ENCODE measurements around the gene PLEKHM3. TPM values are rescaled to one million over a fixed set of nuclear protein-coding genes. Genes with fewer than 3 reads are reported as not detected.

PLEKHM3 gene
- total RNA-seq, 2 experiments from 2014 or later: 11.3 to 11.6 TPM

DNA sequence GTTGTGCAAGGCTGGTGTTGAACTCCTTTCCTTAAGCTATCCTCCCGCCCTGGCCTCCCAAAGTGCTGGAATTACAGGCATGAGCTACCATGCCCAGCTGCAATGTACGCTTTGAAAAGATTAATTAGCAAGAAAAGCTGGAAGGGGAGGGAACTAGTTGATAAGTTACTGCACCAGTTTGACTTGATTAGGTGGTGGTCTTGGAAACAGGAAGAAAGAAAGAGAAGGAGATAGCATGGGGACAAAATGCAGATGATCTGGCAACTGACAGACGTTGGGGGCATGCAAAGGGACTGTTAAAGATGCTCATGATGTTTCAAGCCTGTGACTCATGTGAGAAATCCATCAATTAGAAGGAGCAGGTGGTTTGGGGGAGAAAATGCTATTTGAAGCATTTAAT, 68.6 kb downstream of the PLEKHM3 start:
- Histone ChIP-seq H3K27ac (ENCODE audit: low read depth in 1 of 2, low read length in 2 of 2) (no peak overlapping the region), H3K27me3 (ENCODE audit: control insufficient read depth in 1 of 2, insufficient read depth in 2 of 2, low read length in 2 of 2) (no peaks in the 10 kb centered on the region), H3K4me1 (ENCODE audit: insufficient read depth, low read length) (no peaks in the 10 kb centered on the region), H3K36me3 (ENCODE audit: insufficient read depth, low read length) (no peaks in the 10 kb centered on the region), H3K4me3 (ENCODE audit: low read length) (no peak overlapping the region), H3K9me3 (ENCODE audit: control insufficient read depth in 1 of 2, insufficient read depth in 1 of 2, low read length in 2 of 2) (no peaks in the 10 kb centered on the region)
- ChIA-PET CTCF (no interaction called here), POLR2A (no interaction called here)
- DNase-seq (no peak), ATAC-seq (ENCODE audit: poor library complexity) (no peak)
- intact Hi-C loops (cut with DNase I, micrococcal nuclease): no loop called here
- Mint-ChIP-seq H3K36me3 (ENCODE audit: low read depth) (peaks cover 15% of the 10 kb centered on the region), H3K9me3 (no peaks in the 10 kb centered on the region), H3K27me3 (no peaks in the 10 kb centered on the region), H3K27ac (no peak overlapping the region), H3K4me3 (no peak overlapping the region), H3K4me1 (ENCODE audit: low read depth) (no peaks in the 10 kb centered on the region)
- no peak for TF ChIP-seq CTCF (IDR thresholded peaks at IDR 0.05)

GRCh38 chr2:207955456-207955855, 69.9 kb downstream of the PLEKHM3 start:
- no peak overlapping the region for H3K27ac Mint-ChIP-seq
- Histone ChIP-seq H3K27ac (ENCODE audit: low read depth in 1 of 2, low read length in 2 of 2) (no peak overlapping the region), H3K27me3 (ENCODE audit: control insufficient read depth in 1 of 2, insufficient read depth in 2 of 2, low read length in 2 of 2) (no peaks in the 10 kb centered on the region), H3K4me1 (ENCODE audit: insufficient read depth, low read length) (no peaks in the 10 kb centered on the region), H3K4me3 (ENCODE audit: low read length) (no peak overlapping the region), H3K9me3 (ENCODE audit: control insufficient read depth in 1 of 2, insufficient read depth in 1 of 2, low read length in 2 of 2) (no peaks in the 10 kb centered on the region), H3K36me3 (ENCODE audit: insufficient read depth, low read length) (no peaks in the 10 kb centered on the region)
- CTCF ChIA-PET: no interaction called here
- intact Hi-C loops (cut with DNase I, micrococcal nuclease): no loop called here
- ATAC-seq (ENCODE audit: poor library complexity) (no peak), DNase-seq (no peak)
- no peak for TF ChIP-seq CTCF (IDR thresholded peaks at IDR 0.05)
- H3K36me3 Mint-ChIP-seq (ENCODE audit: low read depth): peaks cover 16% of the 10 kb centered on the region
- H3K27me3 Mint-ChIP-seq: no peaks in the 10 kb centered on the region
- no peaks in the 10 kb centered on the region for H3K4me1 Mint-ChIP-seq (ENCODE audit: low read depth)
- no peak overlapping the region for H3K4me3 Mint-ChIP-seq
- no peaks in the 10 kb centered on the region for H3K9me3 Mint-ChIP-seq
- POLR2A ChIA-PET: no interaction called here

- H3K4me3 ChIP-seq (ENCODE audit: low read length): no peak overlapping the region
- no peaks in the 10 kb centered on the region for H3K4me1 ChIP-seq (ENCODE audit: insufficient read depth, low read length)
- H3K27ac ChIP-seq (ENCODE audit: low read depth in 1 of 2, low read length in 2 of 2): no peak overlapping the region
- ChIA-PET CTCF (no interaction called here), POLR2A (no interaction called here)
- no peak overlapping the region for H3K4me3 Mint-ChIP-seq
- peaks cover 11% of the 10 kb centered on the region for H3K36me3 Mint-ChIP-seq (ENCODE audit: low read depth)
- no peaks in the 10 kb centered on the region for H3K27me3 Mint-ChIP-seq
- intact Hi-C loops (cut with DNase I, micrococcal nuclease): no loop called here
- no peak for TF ChIP-seq CTCF (IDR thresholded peaks at IDR 0.05)
- no peaks in the 10 kb centered on the region for H3K27me3 ChIP-seq (ENCODE audit: control insufficient read depth in 1 of 2, insufficient read depth in 2 of 2, low read length in 2 of 2)
- no peaks in the 10 kb centered on the region for H3K4me1 Mint-ChIP-seq (ENCODE audit: low read depth)
- ATAC-seq (ENCODE audit: poor library complexity): no peak
- no peaks in the 10 kb centered on the region for H3K36me3 ChIP-seq (ENCODE audit: insufficient read depth, low read length)
- no peak overlapping the region for H3K27ac Mint-ChIP-seq
- DNase-seq: no peak
- H3K9me3 ChIP-seq (ENCODE audit: control insufficient read depth in 1 of 2, insufficient read depth in 1 of 2, low read length in 2 of 2): no peaks in the 10 kb centered on the region
- no peaks in the 10 kb centered on the region for H3K9me3 Mint-ChIP-seq
Measured at GRCh38 chr2:207953354-207953753, 72.0 kb downstream of the PLEKHM3 start.

Measured in CD4-positive, alpha-beta T cell (primary cell).